OCI-LY7 (cell line): ENCODE measurements around the gene IL17RD.

Source experiments
- CTCF ChIP-seq: fragments of 200-600 bp; sonication (generic); conservative IDR thresholded peaks from 2 replicates; pipeline ENCODE4 v1.5.1; 2014; ENCODE audit warnings: mild to moderate bottlenecking, antibody characterized with exemption, low read length, moderate library complexity, mixed read lengths
- EZH2phosphoT487 ChIP-seq: fragments of 200-600 bp; sonication (generic); IDR thresholded peaks from 2 replicates; pipeline ENCODE4 v1.6.1; 2018; ENCODE audit warnings: low read depth, borderline replicate concordance, mild to moderate bottlenecking, mixed run types, antibody characterized with exemption, low read length, moderate library complexity, mixed read lengths

GRCh38 chr3:57135964-57136719 lies 29.0 kb downstream of the IL17RD start:
- TF ChIP-seq CTCF (no peak), EZH2phosphoT487 (no peak)
